Endothelial cell (in vitro differentiated cells): ENCODE results near the gene MTHFSD. TPM values are rescaled to one million over a fixed set of nuclear protein-coding genes. Genes with fewer than 3 reads are reported as not detected.

Experiments used
- DNase-seq: peaks from one replicate; pipeline ENCODE4 v3.0.0; 2021; ENCODE audit warnings: low spot score
- H3K27ac Mint-ChIP-seq: one replicate; pipeline ENCODE4 v1.8.0; 2021; ENCODE audit warnings: mixed read lengths, inconsistent platforms; ENCODE audit not compliant: unreplicated experiment
- H3K27me3 Mint-ChIP-seq: one replicate; pipeline ENCODE4 v1.8.0; 2021; ENCODE audit warnings: mild to moderate bottlenecking, moderate library complexity, mixed read lengths, inconsistent platforms; ENCODE audit not compliant: unreplicated experiment
- H3K36me3 Mint-ChIP-seq: one replicate; pipeline ENCODE4 v1.8.0; 2021; ENCODE audit warnings: mild to moderate bottlenecking, low read depth, mixed read lengths, inconsistent platforms; ENCODE audit not compliant: unreplicated experiment
- H3K4me1 Mint-ChIP-seq: one replicate; pipeline ENCODE4 v1.8.0; 2021; ENCODE audit warnings: mild to moderate bottlenecking, mixed read lengths, inconsistent platforms; ENCODE audit not compliant: unreplicated experiment
- H3K4me3 Mint-ChIP-seq: one replicate; pipeline ENCODE4 v1.8.0; 2021; ENCODE audit warnings: mild to moderate bottlenecking, mixed read lengths, inconsistent platforms; ENCODE audit not compliant: unreplicated experiment
- H3K9me3 Mint-ChIP-seq: one replicate; pipeline ENCODE4 v1.8.0; 2021; ENCODE audit warnings: mixed read lengths, inconsistent platforms; ENCODE audit not compliant: unreplicated experiment
- CTCF ChIP-seq: fragments of 200-600 bp; sonication (generic); IDR thresholded peaks from one replicate; pipeline ENCODE4 v1.5.0; 2021; ENCODE audit warnings: antibody characterized with exemption; ENCODE audit not compliant: unreplicated experiment
- total RNA-seq: library from RNA; stranded (reverse); fragmentation: NEBNext Ultra II Directional; extraction: Animal tissue kit (Norgen Biotek cat#: 25700); gene quantifications from one replicate; pipeline ENCODE4 v1.2.1, GENCODE V29; 2021; ENCODE audit not compliant: unreplicated experiment

The MTHFSD gene
- total RNA-seq, 1 donor from 2014 or later = 30.6 TPM

DNA sequence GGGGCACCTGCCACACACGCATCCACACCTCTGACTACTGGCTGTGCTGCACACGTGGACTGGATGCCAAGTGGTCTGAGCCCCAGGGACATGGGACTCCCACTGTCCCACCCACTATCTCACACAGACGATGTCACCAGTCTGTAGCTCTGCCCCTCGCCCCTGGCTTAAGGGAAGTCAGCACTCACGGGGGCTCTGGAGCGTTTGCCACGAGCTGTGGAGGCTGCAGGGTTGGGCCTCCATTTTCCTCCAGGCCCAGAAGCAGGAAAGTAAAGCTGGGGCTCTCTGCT lies 22.6 kb downstream of the MTHFSD start:
- H3K4me1 Mint-ChIP-seq = no peaks in the 10 kb centered on the region

DNA sequence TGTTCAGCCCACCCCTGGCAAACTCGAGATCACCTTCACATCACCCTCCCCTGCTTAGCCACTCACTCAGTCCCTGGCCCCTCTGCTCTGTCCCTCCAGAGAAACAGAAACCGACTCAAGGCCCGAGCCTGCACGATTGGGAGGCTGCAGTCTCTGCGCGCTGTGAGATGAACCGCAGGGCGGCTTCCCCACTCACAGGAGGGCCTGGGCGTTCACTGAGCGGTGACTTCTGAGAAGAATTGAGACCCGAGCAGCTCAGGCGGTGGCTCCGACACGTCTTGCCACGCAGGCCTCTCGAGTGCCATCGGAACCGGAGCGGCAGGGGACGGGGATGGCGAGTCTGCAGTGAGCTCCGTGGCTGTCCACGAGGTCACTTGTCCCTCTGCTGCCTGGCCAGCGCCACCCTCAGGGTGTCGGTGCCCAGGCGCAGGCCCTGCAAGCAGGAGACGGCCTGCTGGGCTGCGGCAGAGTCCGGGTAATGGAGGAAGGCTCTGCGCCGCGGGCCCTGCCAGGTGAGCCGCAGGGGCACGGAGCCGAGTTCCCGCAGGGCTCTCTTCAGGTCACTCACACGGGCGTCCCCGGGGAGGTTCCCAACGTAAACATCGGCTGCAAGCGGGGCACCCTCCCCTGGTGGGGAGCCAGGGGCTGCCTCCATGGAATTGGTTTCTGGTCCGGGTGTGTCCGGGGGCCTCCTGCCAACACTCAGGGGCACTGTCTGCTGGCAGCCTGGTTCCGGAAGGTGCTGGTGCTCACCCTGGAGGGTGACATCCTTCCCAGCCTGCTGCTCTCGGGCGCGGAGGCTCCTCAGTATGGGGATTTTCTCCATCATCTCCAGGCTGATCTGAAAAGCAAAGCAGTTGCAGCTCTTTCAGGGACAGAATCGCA lies 23.2 kb downstream of the MTHFSD start:
- no peak for DNase-seq
- H3K27ac Mint-ChIP-seq = no peak overlapping the region
- no peak overlapping the region for H3K4me3 Mint-ChIP-seq
- peaks cover 21% of the 10 kb centered on the region for H3K36me3 Mint-ChIP-seq
- no peaks in the 10 kb centered on the region for H3K9me3 Mint-ChIP-seq
- no peak for TF ChIP-seq CTCF
- H3K4me1 Mint-ChIP-seq = no peaks in the 10 kb centered on the region
- H3K27me3 Mint-ChIP-seq = no peaks in the 10 kb centered on the region

More for the DNA sequence above, 22.6 kb downstream of the MTHFSD start:
- DNase-seq = no peak
- Mint-ChIP-seq H3K27me3 (no peaks in the 10 kb centered on the region), H3K9me3 (no peaks in the 10 kb centered on the region), H3K4me3 (no peak overlapping the region), H3K36me3 (peaks cover 21% of the 10 kb centered on the region), H3K27ac (no peak overlapping the region)
- no peak for TF ChIP-seq CTCF

DNA sequence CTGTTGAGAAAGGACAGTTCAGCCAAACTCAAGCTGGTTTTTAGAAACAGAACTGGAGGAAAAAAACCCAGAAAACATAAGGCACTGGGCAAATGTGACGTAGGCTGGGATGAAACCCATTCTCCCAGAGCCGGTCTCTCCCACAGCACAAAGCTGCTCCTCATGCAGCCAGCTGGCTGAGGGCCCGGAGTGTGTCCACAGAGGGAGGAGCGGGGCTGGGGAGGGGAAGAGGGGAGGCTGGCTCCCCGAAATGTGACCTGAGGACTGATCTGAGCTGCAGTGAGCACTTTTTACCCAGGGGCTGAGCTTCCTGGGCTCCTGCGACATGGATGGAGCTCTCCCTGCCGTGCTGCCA lies 23.9 kb downstream of the MTHFSD start:
- H3K36me3 Mint-ChIP-seq = peaks cover 18% of the 10 kb centered on the region
- H3K4me3 Mint-ChIP-seq = no peak overlapping the region
- no peak for TF ChIP-seq CTCF
- H3K27ac Mint-ChIP-seq = no peak overlapping the region
- no peak for DNase-seq
- H3K9me3 Mint-ChIP-seq = no peaks in the 10 kb centered on the region
- H3K4me1 Mint-ChIP-seq = no peaks in the 10 kb centered on the region
- H3K27me3 Mint-ChIP-seq = no peaks in the 10 kb centered on the region

- Mint-ChIP-seq H3K9me3 (no peaks in the 10 kb centered on the region), H3K27ac (no peak overlapping the region), H3K4me1 (no peaks in the 10 kb centered on the region), H3K36me3 (peaks cover 12% of the 10 kb centered on the region), H3K4me3 (no peak overlapping the region), H3K27me3 (no peaks in the 10 kb centered on the region)
- no peak for DNase-seq
- no peak for TF ChIP-seq CTCF
Measured at GRCh38 chr16:86530251-86531190, 24.5 kb downstream of the MTHFSD start.

- H3K9me3 Mint-ChIP-seq = no peaks in the 10 kb centered on the region
Measured at GRCh38 chr16:86529160-86529559, 25.9 kb downstream of the MTHFSD start.

More at GRCh38 chr16:86529160-86529559, 25.9 kb downstream of the MTHFSD start:
- no peak overlapping the region for H3K27ac Mint-ChIP-seq
- no peaks in the 10 kb centered on the region for H3K4me1 Mint-ChIP-seq
- H3K36me3 Mint-ChIP-seq = peaks cover 12% of the 10 kb centered on the region
- TF ChIP-seq CTCF = no peak
- no peak for DNase-seq
- H3K4me3 Mint-ChIP-seq = no peak overlapping the region
- H3K27me3 Mint-ChIP-seq = no peaks in the 10 kb centered on the region
